ENCODE data around the gene CCDC9. TPM values are rescaled to one million over a fixed set of nuclear protein-coding genes. Genes with fewer than 3 reads are reported as not detected.
A peak's percentile ranks its signal among the peaks of the same experiment; 100 is the strongest.

CCDC9 gene
- total RNA-seq, 1 donor from 2014 or later: 59.4 TPM

DNA sequence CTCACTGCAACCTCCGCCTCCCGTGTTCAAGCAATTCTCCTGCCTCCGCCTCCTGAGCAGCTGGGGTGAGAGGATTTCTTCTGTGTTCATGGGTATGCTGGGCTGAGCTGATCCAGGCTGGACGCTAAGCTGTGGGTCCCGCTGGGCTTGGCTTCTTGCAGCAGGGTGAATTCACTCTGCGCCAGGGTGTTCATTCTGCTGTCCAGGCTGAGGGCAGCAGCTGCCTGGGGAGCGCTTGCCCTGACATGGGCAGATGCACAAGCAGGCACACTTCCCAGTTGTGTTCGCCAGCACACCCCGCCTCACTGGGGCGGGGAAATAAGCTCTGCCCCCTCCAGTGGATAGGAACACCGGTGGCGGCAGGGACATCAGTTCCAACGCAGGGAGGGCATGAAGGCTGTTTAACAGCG is 11.0 kb downstream of the CCDC9 start:
- no peaks in the 10 kb centered on the region for H3K9me3 Mint-ChIP-seq (ENCODE audit: low read depth)
- DNase-seq (ENCODE audit: low spot score): no peak
- TF ChIP-seq, protein P1, sequence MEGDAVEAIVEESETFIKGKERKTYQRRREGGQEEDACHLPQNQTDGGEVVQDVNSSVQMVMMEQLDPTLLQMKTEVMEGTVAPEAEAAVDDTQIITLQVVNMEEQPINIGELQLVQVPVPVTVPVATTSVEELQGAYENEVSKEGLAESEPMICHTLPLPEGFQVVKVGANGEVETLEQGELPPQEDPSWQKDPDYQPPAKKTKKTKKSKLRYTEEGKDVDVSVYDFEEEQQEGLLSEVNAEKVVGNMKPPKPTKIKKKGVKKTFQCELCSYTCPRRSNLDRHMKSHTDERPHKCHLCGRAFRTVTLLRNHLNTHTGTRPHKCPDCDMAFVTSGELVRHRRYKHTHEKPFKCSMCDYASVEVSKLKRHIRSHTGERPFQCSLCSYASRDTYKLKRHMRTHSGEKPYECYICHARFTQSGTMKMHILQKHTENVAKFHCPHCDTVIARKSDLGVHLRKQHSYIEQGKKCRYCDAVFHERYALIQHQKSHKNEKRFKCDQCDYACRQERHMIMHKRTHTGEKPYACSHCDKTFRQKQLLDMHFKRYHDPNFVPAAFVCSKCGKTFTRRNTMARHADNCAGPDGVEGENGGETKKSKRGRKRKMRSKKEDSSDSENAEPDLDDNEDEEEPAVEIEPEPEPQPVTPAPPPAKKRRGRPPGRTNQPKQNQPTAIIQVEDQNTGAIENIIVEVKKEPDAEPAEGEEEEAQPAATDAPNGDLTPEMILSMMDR (IDR thresholded peaks at IDR 0.05): no peak
- H3K4me3 Mint-ChIP-seq (ENCODE audit: unreplicated experiment): no peak overlapping the region
- no peaks in the 10 kb centered on the region for H3K27me3 Mint-ChIP-seq (ENCODE audit: low read depth)
- H3K4me1 Mint-ChIP-seq (ENCODE audit: low read depth): peaks cover 6% of the 10 kb centered on the region
- H3K27ac Mint-ChIP-seq (ENCODE audit: unreplicated experiment): no peak overlapping the region
- H3K36me3 Mint-ChIP-seq (ENCODE audit: low read depth): peaks cover 39% of the 10 kb centered on the region

DNA sequence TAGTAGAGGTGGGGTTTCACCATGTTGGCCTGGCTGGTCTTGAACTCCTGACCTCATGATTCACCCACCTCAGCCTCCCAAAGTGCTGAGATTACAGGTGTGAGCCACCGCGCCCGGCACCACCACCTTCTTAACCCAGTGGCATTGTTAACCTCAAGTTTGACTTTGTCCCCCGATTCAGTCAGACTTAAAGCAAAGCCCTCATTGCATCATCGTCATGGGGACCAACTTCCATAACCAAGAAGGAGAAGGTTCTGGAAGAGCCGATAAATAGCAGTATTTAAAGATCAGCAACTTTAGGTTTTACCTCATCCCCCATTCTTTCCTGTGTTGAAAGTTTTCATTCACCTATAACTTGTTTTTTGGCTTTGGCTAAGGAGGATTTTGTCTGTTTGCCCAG is 11.7 kb downstream of the CCDC9 start:
- Mint-ChIP-seq H3K27me3 (ENCODE audit: low read depth) (no peaks in the 10 kb centered on the region), H3K4me3 (ENCODE audit: unreplicated experiment) (no peak overlapping the region), H3K9me3 (ENCODE audit: low read depth) (no peaks in the 10 kb centered on the region), H3K36me3 (ENCODE audit: low read depth) (peaks cover 36% of the 10 kb centered on the region), H3K27ac (ENCODE audit: unreplicated experiment) (no peak overlapping the region), H3K4me1 (ENCODE audit: low read depth) (peaks cover 13% of the 10 kb centered on the region)
- no peak for DNase-seq (ENCODE audit: low spot score)
- TF ChIP-seq, protein P1 (IDR thresholded peaks at IDR 0.05): no peak

DNA sequence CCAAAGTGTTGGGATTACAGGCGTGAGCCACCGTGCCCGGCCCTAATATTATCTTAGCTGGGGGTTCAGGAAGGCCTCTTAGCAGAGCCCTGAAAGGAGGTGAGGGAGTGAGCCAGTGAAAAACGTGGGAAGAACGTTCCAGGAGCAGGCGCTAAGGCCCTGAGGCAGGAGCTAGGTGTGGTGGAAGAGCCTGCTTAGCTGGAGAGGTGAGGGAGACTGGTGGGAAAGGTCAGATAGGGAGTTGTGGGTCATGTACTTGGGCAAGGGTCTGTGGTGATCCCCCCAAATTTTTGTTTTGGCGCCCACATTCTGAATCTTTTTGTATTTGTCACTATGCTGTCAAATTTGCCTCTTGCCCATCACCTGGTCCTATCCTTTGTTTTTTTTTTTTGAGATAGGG is 13.3 kb downstream of the CCDC9 start:
- H3K27me3 Mint-ChIP-seq (ENCODE audit: low read depth): no peaks in the 10 kb centered on the region
- H3K4me1 Mint-ChIP-seq (ENCODE audit: low read depth): peaks cover 18% of the 10 kb centered on the region

DNA sequence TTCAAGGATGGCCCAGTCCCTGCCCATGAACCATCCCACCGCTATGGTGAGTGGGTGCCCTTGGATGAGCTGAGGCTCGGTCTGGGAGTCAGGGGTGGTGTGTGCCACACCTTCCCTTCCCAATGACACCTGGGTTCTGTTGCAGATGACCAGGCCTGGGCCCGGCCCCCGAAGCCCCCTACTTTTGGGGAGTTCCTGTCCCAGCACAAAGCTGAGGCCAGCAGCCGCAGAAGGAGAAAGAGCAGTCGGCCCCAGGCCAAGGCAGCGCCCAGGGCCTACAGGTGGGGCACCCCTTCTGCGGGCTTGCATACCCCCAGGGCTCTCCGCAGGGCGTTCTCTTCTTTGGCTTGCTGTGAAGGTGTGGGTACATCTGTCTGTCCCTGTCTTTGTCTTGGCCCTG is 14.1 kb downstream of the CCDC9 start:
- Mint-ChIP-seq H3K27ac (ENCODE audit: unreplicated experiment) (no peak overlapping the region), H3K27me3 (ENCODE audit: low read depth) (no peaks in the 10 kb centered on the region), H3K9me3 (ENCODE audit: low read depth) (no peaks in the 10 kb centered on the region), H3K4me1 (ENCODE audit: low read depth) (peaks cover 21% of the 10 kb centered on the region), H3K4me3 (ENCODE audit: unreplicated experiment) (no peak overlapping the region), H3K36me3 (ENCODE audit: low read depth) (peaks cover 30% of the 10 kb centered on the region)
- TF ChIP-seq, protein P1 (IDR thresholded peaks at IDR 0.05): no peak
- DNase-seq (ENCODE audit: low spot score): no peak

More for the DNA sequence above, 13.3 kb downstream of the CCDC9 start:
- no peak for DNase-seq (ENCODE audit: low spot score)
- Mint-ChIP-seq H3K9me3 (ENCODE audit: low read depth) (no peaks in the 10 kb centered on the region), H3K36me3 (ENCODE audit: low read depth) (peaks cover 32% of the 10 kb centered on the region), H3K4me3 (ENCODE audit: unreplicated experiment) (no peak overlapping the region), H3K27ac (ENCODE audit: unreplicated experiment) (no peak overlapping the region)
- TF ChIP-seq, protein P1 (IDR thresholded peaks at IDR 0.05): no peak

DNA sequence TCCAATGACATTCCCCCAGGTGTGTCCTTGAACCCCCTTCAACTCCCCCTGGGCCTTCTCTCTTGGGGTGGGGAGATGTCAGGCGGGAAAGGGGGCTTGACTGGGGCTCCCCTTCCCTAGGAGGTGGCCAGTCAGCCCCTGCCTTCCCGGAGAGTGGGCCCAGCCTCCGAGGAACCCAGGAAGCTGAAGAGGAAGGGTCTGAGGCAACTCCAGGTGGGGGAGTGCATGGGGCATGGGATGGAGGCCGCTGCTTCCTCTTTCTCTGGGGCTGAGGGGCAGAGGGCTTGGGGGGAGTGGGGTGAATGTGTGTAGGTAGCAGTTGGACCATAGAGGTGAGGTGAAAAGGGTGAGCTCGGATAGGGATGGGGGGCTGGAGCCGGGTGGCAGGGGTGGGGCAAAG is 15.6 kb downstream of the CCDC9 start:
- Mint-ChIP-seq H3K4me1 (ENCODE audit: low read depth) (peaks cover 32% of the 10 kb centered on the region), H3K4me3 (ENCODE audit: unreplicated experiment) (no peak overlapping the region), H3K27ac (ENCODE audit: unreplicated experiment) (peak overlapping the region; percentile 92), H3K27me3 (ENCODE audit: low read depth) (no peaks in the 10 kb centered on the region), H3K36me3 (ENCODE audit: low read depth) (peaks cover 24% of the 10 kb centered on the region), H3K9me3 (ENCODE audit: low read depth) (no peaks in the 10 kb centered on the region)
- no peak for DNase-seq (ENCODE audit: low spot score)
- TF ChIP-seq, protein P1 (IDR thresholded peaks at IDR 0.05): no peak

Data from chondrocyte (in vitro differentiated cells).